ENCODE results near the gene SMAD4.
"Not testable (repeated sequence)": the region's sequence is repeated elsewhere in the genome, so short reads cannot be mapped to it uniquely, and the experiment has no call there.

SMAD4 gene

DNA sequence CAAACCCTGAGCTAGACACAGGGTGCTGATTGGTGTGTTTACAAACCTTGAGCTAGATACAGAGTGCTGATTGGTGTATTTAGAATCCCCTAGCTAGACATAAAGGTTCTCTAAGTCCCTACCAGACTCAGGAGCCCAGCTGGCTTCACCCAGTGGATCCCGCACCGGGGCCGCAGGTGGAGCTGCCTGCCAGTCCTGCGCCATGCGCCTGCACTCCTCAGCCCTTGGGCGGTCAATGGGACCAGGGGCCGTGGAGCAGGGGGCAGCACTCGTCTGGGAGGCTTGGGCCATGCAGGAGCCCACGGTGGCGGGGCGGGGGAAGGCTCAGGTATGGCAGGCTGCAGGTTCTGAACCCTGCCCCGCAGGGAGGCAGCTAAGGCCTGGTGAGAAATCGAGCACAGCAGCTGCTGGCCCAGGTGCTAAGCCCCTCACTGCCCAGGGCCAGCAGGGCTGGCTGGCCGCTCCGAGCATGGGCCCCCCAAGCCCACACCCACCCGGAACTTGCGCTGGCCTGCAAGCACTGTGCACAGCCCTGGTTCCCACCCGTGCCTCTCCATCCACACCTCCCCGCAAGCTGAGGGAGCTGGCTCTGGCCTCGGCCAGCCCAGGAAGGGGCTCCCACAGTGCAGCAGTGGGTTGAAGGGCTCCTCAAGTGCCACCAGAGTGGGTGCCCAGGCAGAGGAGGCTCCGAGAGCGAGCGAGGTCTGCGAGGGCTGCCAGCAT, 81.8 kb downstream of the SMAD4 start:
- not testable (repeated sequence) for DNase-seq (ENCODE audit: low spot score)

GRCh38 chr18:51116996-51117395, 87.0 kb downstream of the SMAD4 start:
- DNase-seq (ENCODE audit: low spot score): not testable (repeated sequence)

DNA sequence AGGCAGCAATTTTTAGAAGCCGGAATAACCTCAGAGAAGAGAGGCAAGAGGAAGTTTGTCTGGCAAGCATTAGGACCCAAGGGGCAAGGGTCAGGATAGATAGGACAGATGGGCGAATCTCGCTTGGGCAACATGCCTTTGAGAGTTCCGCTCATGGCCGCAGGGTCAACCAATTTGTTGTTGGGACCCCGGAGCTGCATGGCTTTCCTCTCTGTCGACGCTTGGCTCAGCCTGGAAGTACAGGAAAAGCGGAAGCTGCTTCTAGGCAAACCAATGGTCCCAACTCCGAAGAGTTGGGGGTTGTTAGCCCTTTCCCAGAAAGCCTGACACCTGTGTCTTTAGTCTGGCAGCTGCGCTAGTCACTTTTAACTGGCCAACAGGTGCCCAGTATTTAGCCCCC, 89.5 kb downstream of the SMAD4 start:
- DNase-seq (ENCODE audit: low spot score): not testable (repeated sequence)

GRCh38 chr18:51119976-51120375, 90.0 kb downstream of the SMAD4 start:
- not testable (repeated sequence) for DNase-seq (ENCODE audit: low spot score)

DNA sequence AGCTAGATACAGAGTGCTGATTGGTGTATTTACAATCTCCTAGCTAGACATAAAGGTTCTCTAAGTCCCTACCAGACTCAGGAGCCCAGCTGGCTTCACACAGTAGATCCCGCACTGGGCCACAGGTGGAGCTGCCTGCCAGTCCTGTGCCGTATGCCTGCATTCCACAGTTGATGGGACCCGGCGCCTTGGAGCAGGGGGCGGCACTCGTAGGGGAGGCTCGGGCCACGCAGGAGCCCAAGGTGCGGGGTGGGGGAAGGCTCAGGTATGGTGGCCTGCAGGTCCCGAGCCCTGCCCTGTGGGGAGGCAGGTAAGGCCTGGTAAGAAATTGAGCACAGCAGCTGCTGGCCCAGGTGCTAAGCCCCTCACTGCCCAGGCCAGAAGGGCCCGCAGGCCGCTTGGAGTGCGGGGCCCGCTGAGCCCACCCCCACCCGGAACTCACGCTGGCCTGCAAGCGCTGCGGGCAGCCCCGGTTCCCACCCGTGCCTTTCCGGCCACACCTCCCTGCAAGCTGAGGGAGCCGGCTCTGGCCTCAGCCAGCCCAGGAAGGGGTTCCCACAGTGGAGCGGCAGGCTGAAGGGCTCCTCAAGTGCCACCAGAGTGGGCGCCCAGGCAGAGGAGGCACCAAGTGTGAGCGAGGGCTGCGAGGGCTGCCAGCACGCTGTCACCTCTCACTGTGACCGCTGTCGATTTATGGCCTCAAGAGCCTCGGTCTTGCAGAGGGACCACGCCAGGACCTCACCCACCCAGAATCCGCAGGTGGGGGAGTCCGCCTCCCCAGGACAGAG, 91.0 kb downstream of the SMAD4 start:
- no peak for DNase-seq (ENCODE audit: low spot score)

- no peak for DNase-seq (ENCODE audit: low spot score)
Measured at GRCh38 chr18:51121597-51121857, 91.5 kb downstream of the SMAD4 start.

DNA sequence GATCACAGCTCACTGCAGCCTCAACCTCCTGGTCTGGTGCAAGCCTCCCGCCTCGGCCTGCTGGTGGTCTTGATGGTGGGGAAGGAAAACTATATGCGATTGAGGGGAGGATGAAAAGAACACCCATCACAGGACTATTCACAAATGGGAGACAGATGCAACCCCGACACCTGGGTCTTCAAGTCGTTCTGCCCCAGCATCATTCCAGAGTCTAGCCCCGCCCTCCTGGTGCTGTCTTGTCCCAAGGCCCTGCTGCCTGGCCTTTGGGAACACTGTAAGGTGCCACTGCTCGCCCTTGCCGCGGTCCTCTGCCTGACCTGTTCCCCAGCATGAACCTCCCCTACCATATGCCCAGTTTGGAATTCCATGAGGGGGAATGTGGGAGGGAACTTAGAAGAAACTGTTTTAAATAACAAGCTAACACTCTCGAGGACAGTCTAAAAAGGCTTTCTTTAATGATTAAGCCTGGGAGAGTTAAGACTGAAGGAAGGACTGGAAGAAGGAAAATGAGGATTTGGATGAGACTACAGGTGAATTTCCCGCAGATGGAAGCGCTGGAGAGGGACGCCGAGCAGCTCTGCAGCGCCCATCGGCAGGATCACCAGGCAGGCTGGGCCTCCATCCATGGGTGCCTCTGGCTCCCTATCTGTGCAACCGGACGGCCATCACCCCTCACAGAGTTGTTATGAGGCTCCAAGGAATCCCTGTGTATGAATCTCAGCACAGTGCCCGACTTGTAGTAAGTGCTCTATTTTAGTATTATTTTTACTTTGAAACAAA, 92.4 kb downstream of the SMAD4 start:
- DNase-seq (ENCODE audit: low spot score): no peak

- DNase-seq (ENCODE audit: low spot score): no peak
Measured at GRCh38 chr18:51123046-51123395, 93.0 kb downstream of the SMAD4 start.

DNA sequence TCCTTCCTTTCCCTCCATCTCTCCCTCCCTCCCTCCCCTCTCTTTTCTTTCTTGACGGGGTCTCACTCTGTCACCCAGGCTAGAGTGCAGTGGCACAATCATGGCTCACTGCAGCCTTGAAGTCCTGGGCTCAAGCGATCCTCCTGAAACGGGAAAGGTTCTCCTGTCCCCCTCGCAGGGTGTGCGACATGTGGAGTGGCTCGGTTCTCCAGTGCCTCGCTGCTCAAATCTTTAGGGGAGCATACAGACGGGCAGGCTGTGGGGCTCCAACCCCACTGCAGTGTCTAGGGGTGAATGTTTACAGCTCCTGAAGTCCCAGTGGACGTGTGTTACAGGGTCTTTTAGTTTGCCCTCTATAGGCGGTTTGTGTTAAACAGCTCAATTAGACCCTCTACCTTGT, 93.5 kb downstream of the SMAD4 start:
- no peak for DNase-seq (ENCODE audit: low spot score)

GRCh38 chr18:51123936-51124486, 94.0 kb downstream of the SMAD4 start:
- DNase-seq (ENCODE audit: low spot score): no peak

- no peak for DNase-seq (ENCODE audit: low spot score)
Measured at GRCh38 chr18:51125976-51126375, 96.0 kb downstream of the SMAD4 start.

- DNase-seq (ENCODE audit: low spot score): no peak
Measured at GRCh38 chr18:51127664-51128063, 97.7 kb downstream of the SMAD4 start.

DNA sequence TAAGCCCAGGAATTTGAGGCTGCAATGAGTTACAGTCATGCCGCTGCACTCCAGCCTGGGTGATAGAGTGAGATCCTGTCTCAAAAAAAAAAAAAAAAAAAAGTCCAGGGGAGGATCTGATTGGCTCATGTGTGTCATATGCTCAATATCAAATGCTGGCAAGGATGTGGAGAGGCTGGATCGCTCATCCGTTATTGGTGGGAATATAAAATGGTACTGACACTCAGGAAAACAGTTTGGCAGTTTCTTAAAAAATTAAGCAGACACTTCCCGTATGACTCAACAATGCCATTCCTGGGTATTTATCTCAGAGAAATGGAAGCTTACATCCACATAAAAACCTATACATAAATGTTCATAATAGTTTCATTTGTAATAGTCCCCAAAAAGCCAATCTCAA, 98.5 kb downstream of the SMAD4 start:
- no peak for DNase-seq (ENCODE audit: low spot score)

GRCh38 chr18:51132256-51132935, 102.4 kb downstream of the SMAD4 start:
- DNase-seq (ENCODE audit: low spot score): no peak

GRCh38 chr18:51133580-51134160, 103.7 kb downstream of the SMAD4 start:
- no peak for DNase-seq (ENCODE audit: low spot score)
